HFFc6 (cell line): ENCODE results near the gene CEMIP2. TPM values are rescaled to one million over a fixed set of nuclear protein-coding genes. Genes with fewer than 3 reads are reported as not detected.

Experiments
- DNase-seq: peaks from one replicate; pipeline ENCODE4 v3.0.0-alpha.2; 2018
- H3K27ac Mint-ChIP-seq: 2 replicates; pipeline ENCODE4 v1.8.0; 2020; ENCODE audit warnings: mild to moderate bottlenecking, mixed read lengths
- H3K27me3 Mint-ChIP-seq: 2 replicates; pipeline ENCODE4 v1.8.0; 2021; ENCODE audit warnings: mild to moderate bottlenecking, moderate library complexity, mixed read lengths; ENCODE audit not compliant: insufficient read depth
- H3K36me3 Mint-ChIP-seq: 2 replicates; pipeline ENCODE4 v1.8.0; 2021; ENCODE audit warnings: low read depth, mixed read lengths
- H3K4me1 Mint-ChIP-seq: 2 replicates; pipeline ENCODE4 v1.8.0; 2020; ENCODE audit warnings: low read depth, mixed read lengths
- H3K4me3 Mint-ChIP-seq: 2 replicates; pipeline ENCODE4 v1.8.0; 2020; ENCODE audit warnings: mild to moderate bottlenecking, moderate library complexity, mixed read lengths
- H3K9me3 Mint-ChIP-seq: 2 replicates; pipeline ENCODE4 v1.8.0; 2020; ENCODE audit warnings: mild to moderate bottlenecking, mixed read lengths
- total RNA-seq, 6 experiments: library from RNA; stranded (reverse); fragmentation: NEBNext Ultra II Directional; extraction: Animal tissue kit (Norgen Biotek cat#: 25700); gene quantifications; 2 replicates in 1 of 6; 3 replicates in 5 of 6; pipeline ENCODE4 v1.2.3, GENCODE V29; 2021
- TF ChIP-seq, protein P1 (sequence below): fragments of 200-600 bp; sonication (generic); IDR thresholded peaks from 2 replicates; pipeline ENCODE4 v1.5.0; 2021; ENCODE audit warnings: antibody characterized with exemption, mild to moderate bottlenecking

CEMIP2 gene
- total RNA-seq, 6 experiments from 2014 or later = 86.0 to 106 (median 92.1) TPM

DNA sequence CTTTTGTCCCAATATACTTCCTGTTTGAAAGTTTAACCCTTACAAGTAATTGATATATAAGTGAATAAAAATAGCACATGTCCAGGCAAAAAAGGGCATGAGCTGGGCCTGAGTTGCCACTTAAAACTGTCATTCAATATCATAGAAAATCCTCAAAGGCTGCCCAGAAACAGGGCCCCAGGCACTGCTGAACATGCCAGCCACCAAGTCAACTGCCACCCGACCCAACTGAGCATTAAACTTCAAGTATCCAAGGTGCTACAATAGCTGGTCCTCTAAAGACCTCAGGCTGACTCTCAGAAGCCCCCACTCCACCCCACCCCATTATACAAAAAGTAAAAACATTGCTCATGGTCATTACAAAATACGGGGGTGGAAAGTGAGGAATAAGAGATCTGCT lies 83.7 kb downstream of the CEMIP2 start:
- H3K27me3 Mint-ChIP-seq = no peaks in the 10 kb centered on the region; the same call in 1 of the 2 replicates
- H3K4me1 Mint-ChIP-seq = peaks cover 73% of the 10 kb centered on the region
- no peaks in the 10 kb centered on the region for H3K9me3 Mint-ChIP-seq

DNA sequence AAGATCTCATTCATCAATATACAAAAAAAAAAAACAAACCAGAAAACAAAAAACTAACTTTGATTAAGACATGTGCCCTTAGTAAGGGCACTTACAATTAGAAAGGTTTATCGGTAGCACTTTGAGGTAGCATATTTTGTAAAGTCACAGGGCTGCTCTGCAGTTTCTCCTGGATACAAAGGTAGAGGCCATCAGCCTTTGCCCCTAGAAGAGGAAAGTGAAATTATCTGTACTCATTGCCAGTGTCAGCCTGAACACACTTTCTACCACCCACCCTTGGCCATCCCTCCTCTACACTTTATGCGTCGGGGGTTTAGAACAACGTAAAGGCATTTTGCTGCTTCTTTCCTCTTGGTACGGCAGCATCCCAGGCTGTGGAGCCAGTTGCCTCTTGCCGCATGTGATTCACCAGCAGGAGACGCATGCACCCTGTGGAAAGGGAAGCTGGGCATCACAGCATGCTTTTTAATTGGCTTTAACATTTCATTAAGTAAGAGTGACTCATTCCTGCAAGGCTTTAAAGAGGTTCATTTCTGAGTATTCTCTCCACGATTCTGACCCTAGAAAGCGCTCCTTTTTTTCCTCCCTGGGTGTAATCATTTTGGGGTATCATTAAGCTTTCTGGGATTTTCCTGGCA lies 84.6 kb downstream of the CEMIP2 start:
- TF ChIP-seq, protein P1, sequence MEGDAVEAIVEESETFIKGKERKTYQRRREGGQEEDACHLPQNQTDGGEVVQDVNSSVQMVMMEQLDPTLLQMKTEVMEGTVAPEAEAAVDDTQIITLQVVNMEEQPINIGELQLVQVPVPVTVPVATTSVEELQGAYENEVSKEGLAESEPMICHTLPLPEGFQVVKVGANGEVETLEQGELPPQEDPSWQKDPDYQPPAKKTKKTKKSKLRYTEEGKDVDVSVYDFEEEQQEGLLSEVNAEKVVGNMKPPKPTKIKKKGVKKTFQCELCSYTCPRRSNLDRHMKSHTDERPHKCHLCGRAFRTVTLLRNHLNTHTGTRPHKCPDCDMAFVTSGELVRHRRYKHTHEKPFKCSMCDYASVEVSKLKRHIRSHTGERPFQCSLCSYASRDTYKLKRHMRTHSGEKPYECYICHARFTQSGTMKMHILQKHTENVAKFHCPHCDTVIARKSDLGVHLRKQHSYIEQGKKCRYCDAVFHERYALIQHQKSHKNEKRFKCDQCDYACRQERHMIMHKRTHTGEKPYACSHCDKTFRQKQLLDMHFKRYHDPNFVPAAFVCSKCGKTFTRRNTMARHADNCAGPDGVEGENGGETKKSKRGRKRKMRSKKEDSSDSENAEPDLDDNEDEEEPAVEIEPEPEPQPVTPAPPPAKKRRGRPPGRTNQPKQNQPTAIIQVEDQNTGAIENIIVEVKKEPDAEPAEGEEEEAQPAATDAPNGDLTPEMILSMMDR = peak; percentile 73
- Mint-ChIP-seq H3K27ac (peak overlapping the region; percentile 88), H3K4me1 (peaks cover 81% of the 10 kb centered on the region), H3K27me3 (no peaks in the 10 kb centered on the region; the same call in 1 of the 2 replicates), H3K4me3 (peak overlapping the region; percentile 50), H3K36me3 (peaks cover 38% of the 10 kb centered on the region), H3K9me3 (no peaks in the 10 kb centered on the region)
- peak; percentile 86 for DNase-seq

More for the DNA sequence above, 83.7 kb downstream of the CEMIP2 start:
- DNase-seq = no peak
- TF ChIP-seq, protein P1 = no peak
- Mint-ChIP-seq H3K27ac (peak overlapping the region; percentile 88; the same call in 1 of the 2 replicates), H3K4me3 (0 out of 2 replicates have a peak overlapping the region, but pooled peaks have one; percentile 50), H3K36me3 (peaks cover 36% of the 10 kb centered on the region)

DNA sequence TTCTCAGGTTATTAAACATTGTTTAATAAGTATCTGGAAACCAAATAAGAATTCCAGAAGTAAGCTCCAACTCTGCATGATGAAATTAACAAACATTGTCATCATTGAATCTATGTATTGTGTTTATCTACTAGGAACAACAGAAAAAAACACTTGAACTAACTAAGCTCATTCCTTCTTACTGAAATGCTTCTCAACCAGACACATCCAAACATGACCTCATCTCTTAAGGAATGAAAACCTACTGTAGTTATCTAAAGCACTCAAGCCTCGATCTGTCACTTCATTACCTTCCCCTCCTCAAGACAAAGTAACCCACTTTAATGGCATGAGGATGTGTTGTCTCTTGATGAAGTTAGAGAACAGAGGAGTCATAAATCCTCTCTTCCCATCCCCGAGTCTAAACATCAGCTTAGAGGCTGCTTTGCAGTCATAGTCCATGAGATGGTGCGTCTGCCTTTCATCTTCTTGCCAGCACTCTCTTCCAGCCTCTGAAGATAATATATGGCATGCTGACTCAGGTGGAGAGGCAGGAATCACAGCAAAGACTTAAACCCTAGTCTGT lies 86.5 kb downstream of the CEMIP2 start:
- Mint-ChIP-seq H3K9me3 (no peaks in the 10 kb centered on the region), H3K27me3 (no peaks in the 10 kb centered on the region; the same call in 1 of the 2 replicates), H3K27ac (peak overlapping the region; percentile 93), H3K36me3 (peaks cover 37% of the 10 kb centered on the region), H3K4me1 (peaks cover 96% of the 10 kb centered on the region), H3K4me3 (peak overlapping the region; percentile 59)
- TF ChIP-seq, protein P1 = no peak
- peak; percentile 69 for DNase-seq

DNA sequence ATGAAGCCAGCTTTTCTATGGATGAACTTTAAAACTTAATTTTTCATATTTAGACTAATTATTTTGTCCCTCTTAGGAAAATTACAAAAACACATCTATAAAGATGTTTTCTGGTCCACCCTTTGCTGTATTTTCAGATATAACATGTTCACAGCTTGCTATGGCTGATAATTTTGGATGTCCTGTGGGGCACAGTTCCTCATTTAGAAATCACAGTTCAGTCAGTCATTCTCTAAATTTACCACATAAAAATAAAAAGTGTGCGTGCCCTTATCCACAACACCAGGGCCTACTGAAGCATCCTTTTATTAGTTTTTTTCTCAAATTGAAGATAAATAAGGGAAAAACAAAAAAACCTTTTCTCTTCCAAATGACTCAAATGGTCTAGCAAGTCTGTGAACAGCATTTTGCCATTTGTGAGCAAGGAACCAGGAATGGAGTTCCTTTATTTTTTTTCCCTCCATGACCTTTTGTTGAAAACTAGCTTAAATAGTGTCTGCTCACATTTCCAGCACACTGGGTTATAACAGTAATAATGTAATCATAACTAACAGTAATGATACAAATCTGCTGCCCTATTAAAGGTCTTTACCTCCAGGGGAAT lies 87.1 kb downstream of the CEMIP2 start:
- Mint-ChIP-seq H3K27ac (peak overlapping the region; percentile 93), H3K27me3 (no peaks in the 10 kb centered on the region; the same call in 1 of the 2 replicates), H3K36me3 (peaks cover 40% of the 10 kb centered on the region), H3K9me3 (no peaks in the 10 kb centered on the region), H3K4me3 (peak overlapping the region; percentile 59), H3K4me1 (peaks cover 99% of the 10 kb centered on the region)
- DNase-seq = peak; percentile 52
- TF ChIP-seq, protein P1 = no peak

DNA sequence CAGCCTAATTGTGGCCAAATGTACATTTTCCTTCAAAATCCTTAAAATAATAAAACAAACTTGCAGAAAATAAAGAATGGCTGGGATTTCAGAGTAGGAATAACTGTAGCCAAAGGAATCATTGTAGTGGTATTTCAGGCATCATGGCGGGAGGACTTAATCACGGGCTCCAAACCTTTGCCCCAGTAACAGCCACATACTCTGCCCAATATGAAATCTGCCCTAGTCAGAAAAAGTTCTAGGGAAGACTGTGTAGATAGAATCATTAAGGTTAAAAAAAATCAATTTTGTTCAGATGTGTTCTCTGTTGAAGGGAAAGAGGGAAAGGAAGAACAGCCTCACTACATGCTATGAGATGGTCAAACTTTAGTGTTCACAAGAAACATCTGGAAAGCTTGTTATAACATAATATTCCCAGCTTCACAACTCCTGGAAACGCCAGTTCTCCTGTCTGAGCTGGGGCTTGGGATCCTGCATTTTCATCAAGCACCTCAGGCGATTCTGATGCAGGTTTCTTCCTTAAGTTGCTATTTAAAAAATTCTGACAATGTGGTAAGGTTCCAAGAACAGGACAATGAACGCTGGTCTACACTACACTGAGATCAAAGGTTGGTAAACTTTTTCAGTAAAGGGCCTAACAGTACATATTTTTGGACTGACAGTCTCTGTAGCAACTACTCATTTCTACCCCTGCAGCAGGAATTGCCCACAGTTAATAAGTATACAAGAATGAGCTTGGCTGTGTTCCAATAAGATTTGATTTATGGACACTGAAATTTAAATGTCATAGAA lies 87.9 kb downstream of the CEMIP2 start:
- Mint-ChIP-seq H3K4me1 (peaks cover 99% of the 10 kb centered on the region), H3K27me3 (no peaks in the 10 kb centered on the region; the same call in 1 of the 2 replicates), H3K9me3 (no peaks in the 10 kb centered on the region), H3K4me3 (peak overlapping the region; percentile 74), H3K36me3 (peaks cover 32% of the 10 kb centered on the region), H3K27ac (peak overlapping the region; percentile 93)
- TF ChIP-seq, protein P1 = no peak
- DNase-seq = peak; percentile 76
